ENCODE measurements around the gene ALKBH2. TPM values are rescaled to one million over a fixed set of nuclear protein-coding genes. Genes with fewer than 3 reads are reported as not detected.

ALKBH2 gene
- polyA plus RNA-seq, 4 donors = 4.2 to 17.8 (median 9.9) TPM

DNA sequence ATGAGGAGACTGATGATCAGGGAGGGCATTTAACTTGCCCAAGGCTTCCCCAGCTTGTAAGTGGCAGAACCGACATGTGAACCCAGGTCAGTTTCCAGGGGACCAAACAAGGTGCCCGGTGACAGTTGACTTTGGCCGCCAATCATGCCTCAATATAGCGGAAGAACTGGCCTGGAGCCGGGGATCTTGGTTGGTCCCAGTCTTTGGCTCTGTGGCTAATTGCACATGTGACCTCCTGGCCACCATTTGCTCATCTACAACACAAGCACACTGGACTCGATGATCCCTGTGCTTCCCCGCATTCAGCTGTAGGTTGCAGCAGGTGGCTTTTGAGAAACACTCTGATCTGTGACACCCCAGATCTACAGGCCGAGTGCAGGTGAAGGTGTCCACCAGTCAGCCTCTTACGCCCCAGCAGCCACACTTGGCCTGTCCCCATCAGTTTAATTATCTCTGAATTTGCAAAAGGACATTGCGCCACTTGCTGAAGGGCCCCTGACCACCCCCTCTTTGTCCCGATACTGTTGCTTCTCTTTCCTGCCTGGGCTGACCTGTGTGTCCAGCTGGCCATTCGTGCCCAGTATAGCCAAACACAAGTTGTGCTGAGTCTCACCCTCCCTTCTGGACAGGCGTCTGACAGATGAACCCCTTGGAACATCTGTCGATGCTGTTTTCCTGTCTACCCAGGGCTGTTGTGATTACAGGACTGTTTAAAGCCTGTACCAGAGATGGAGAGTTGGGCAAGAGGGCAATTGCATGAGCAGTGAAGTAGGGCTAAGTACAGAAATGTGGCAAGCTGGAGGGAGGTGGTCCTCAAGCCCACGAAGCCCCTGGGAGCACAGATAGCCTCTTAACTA is 37.3 kb upstream of the ALKBH2 start:
- Histone ChIP-seq H3K36me3 (ENCODE audit: control insufficient read depth in 3 of 3, insufficient read depth in 2 of 3, low read depth in 1 of 3, low read length in 3 of 3) (peaks cover 0 to 5% (median 4%) of the 10 kb centered on the region in 3 donors), H3K9me3 (ENCODE audit: control insufficient read depth in 2 of 2, insufficient read depth in 1 of 2, low read depth in 1 of 2, low read length in 1 of 2) (no peaks in the 10 kb centered on the region), H3K27me3 (ENCODE audit: control insufficient read depth in 3 of 3, insufficient read depth in 3 of 3, low read length in 3 of 3) (no peaks in the 10 kb centered on the region), H3K27ac (ENCODE audit: low read depth in 1 of 3, low read length in 2 of 3) (no peak overlapping the region), H3K4me1 (ENCODE audit: control insufficient read depth in 3 of 3, insufficient read depth in 2 of 3, low read depth in 1 of 3, low read length in 2 of 3) (no peaks in the 10 kb centered on the region), H3K4me3 (ENCODE audit: low read depth in 1 of 3, low read length in 3 of 3) (no peak overlapping the region)
- no peak for FAIRE-seq
- WGBS, 3 donors = 82 to 93% (median 86%) methylated on average over 15 of the region's 15 CpGs
- DNase-seq = no peak

DNA sequence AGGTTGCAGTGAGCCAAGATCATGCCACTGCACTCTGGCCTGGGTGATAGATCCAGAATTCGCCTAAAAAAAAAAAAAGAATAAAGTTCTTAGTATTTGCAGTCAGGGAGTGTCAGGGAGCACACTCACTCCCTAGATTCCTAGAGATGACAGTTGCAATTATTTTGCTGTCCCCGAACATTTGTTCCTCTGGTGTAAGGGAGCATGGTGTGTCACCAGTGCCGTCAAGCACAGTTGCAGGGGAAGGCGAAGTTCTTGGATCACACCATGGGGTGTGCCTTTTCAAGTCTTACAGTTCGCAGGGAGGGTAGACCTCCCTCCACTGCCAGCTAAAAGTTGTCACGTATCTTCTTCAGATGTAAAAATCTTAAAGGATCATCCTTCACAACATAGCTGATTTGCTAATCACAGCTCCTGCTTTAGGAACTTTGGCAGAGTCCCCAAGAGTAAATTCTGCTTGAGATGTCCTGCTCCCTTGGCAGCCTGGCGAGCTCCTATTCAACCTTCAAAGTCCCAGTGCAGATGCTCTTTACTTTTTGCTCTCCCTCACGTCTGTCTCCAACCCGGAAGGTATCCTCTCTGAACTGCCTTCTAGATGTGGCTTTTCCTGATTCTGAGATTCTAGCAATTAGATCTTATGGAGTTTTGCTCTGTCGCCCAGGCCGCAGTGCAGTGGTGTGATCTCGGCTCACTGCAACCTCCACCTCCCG is 34.4 kb upstream of the ALKBH2 start:
- no peak overlapping the region for H3K27ac ChIP-seq (ENCODE audit: low read depth in 1 of 3, low read length in 2 of 3)
- no peak overlapping the region for H3K4me3 ChIP-seq (ENCODE audit: low read depth in 1 of 3, low read length in 3 of 3)
- H3K4me1 ChIP-seq (ENCODE audit: control insufficient read depth in 3 of 3, insufficient read depth in 2 of 3, low read depth in 1 of 3, low read length in 2 of 3) = no peaks in the 10 kb centered on the region
- H3K36me3 ChIP-seq (ENCODE audit: control insufficient read depth in 3 of 3, insufficient read depth in 2 of 3, low read depth in 1 of 3, low read length in 3 of 3) = peaks cover 0 to 5% (median 4%) of the 10 kb centered on the region in 3 donors
- DNase-seq = no peak
- no peak for FAIRE-seq
- H3K9me3 ChIP-seq (ENCODE audit: control insufficient read depth in 2 of 2, insufficient read depth in 1 of 2, low read depth in 1 of 2, low read length in 1 of 2) = no peaks in the 10 kb centered on the region
- 92 to 93% (median 93%) methylated on average over 13 of the region's 13 CpGs for WGBS, 3 donors
- no peaks in the 10 kb centered on the region for H3K27me3 ChIP-seq (ENCODE audit: control insufficient read depth in 3 of 3, insufficient read depth in 3 of 3, low read length in 3 of 3)

DNA sequence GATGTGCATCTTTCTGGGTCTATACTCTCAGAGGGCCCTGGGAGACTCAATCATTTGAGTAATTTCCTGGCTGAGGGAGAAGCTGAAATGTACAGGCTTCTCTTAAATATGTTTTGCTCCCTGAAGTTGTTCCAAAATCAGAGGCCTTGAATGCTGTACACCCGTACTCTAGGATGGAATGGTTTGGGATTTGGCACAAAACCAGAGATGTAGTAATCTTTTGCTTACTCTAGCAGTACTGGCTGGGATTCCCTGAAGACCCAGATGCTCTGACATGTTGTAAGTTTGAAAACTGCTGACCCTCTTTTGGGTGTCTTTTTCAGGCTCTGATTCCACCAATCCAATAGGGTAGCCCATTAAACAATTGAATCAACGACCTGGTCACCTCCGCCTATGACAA is 33.5 kb upstream of the ALKBH2 start:
- Histone ChIP-seq H3K4me3 (ENCODE audit: low read depth in 1 of 3, low read length in 3 of 3) (no peak overlapping the region), H3K36me3 (ENCODE audit: control insufficient read depth in 3 of 3, insufficient read depth in 2 of 3, low read depth in 1 of 3, low read length in 3 of 3) (peaks cover 0 to 4% (median 4%) of the 10 kb centered on the region in 3 donors), H3K9me3 (ENCODE audit: control insufficient read depth in 2 of 2, insufficient read depth in 1 of 2, low read depth in 1 of 2, low read length in 1 of 2) (no peaks in the 10 kb centered on the region), H3K27ac (ENCODE audit: low read depth in 1 of 3, low read length in 2 of 3) (no peak overlapping the region), H3K4me1 (ENCODE audit: control insufficient read depth in 3 of 3, insufficient read depth in 2 of 3, low read depth in 1 of 3, low read length in 2 of 3) (no peaks in the 10 kb centered on the region), H3K27me3 (ENCODE audit: control insufficient read depth in 3 of 3, insufficient read depth in 3 of 3, low read length in 3 of 3) (no peaks in the 10 kb centered on the region)
- 70 to 86% (median 84%) methylated on average over 3 of the region's 3 CpGs for WGBS, 3 donors
- DNase-seq (no peak), FAIRE-seq (no peak)

DNA sequence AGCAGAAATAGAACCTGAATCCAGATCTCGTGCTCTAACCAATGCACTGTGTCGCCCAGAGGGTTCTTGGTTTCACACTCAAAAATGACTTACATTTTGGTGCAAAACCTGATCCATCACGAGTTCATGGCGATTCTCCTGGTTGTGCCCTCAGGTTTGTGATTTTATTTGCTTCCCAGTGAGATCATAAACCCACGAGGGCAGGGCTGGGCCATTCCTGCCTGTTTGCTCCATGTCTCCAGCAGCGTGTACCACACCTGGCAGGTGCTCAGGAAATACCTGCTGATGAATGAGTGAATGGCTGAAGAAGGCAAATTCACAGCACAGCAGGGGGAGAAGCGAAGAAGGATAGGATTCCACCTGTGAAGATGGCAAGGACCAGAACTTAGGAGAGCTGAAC is 32.5 kb upstream of the ALKBH2 start:
- 48 to 70% (median 61%) methylated on average over 7 of the region's 7 CpGs for WGBS, 3 donors
- Histone ChIP-seq H3K36me3 (ENCODE audit: control insufficient read depth in 3 of 3, insufficient read depth in 2 of 3, low read depth in 1 of 3, low read length in 3 of 3) (peaks cover 0 to 5% (median 4%) of the 10 kb centered on the region in 3 donors), H3K4me1 (ENCODE audit: control insufficient read depth in 3 of 3, insufficient read depth in 2 of 3, low read depth in 1 of 3, low read length in 2 of 3) (no peaks in the 10 kb centered on the region), H3K27ac (ENCODE audit: low read depth in 1 of 3, low read length in 2 of 3) (no peak overlapping the region), H3K9me3 (ENCODE audit: control insufficient read depth in 2 of 2, insufficient read depth in 1 of 2, low read depth in 1 of 2, low read length in 1 of 2) (no peaks in the 10 kb centered on the region), H3K4me3 (ENCODE audit: low read depth in 1 of 3, low read length in 3 of 3) (no peak overlapping the region), H3K27me3 (ENCODE audit: control insufficient read depth in 3 of 3, insufficient read depth in 3 of 3, low read length in 3 of 3) (no peaks in the 10 kb centered on the region)
- DNase-seq = no peak
- FAIRE-seq = no peak

DNA sequence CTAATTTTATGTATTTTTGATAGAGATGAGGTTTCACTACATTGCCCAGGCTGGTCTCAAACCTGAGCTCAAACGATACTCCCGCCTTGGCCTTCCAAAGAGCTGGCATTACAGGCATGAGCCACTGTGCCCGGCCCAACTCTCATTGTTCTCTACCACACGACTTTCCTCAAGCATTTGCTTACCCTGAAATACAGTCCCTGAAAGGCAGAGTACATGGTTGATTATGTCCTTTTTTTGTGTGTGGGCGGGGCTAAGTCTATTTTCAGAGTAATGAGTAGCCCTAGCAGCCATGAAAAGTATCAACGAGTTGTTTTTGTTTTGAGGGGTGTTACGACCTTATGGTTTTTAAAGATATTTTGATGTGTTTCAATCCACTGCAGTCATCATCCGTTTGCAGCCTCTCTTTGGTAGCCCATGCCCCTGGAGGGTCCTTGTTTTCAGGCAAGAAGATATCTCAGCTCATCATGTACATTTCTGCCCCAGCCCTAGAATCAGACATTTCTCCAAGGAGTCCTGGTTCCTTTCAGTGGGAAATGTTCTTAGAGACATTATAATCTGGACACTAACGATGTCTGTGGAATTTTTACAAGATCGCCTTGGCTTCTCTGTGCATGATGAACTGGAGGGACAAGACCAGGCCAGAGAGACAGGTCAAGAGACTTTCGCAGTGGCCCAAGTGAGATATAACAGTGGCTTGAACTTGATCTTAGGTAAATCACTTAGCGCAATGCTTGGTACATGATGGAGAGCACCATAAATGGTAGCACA is 31.8 kb upstream of the ALKBH2 start:
- H3K4me1 ChIP-seq (ENCODE audit: control insufficient read depth in 3 of 3, insufficient read depth in 2 of 3, low read depth in 1 of 3, low read length in 2 of 3) = peaks cover 0 to 2% (median under 1%) of the 10 kb centered on the region in 3 donors
- H3K27me3 ChIP-seq (ENCODE audit: control insufficient read depth in 3 of 3, insufficient read depth in 3 of 3, low read length in 3 of 3) = no peaks in the 10 kb centered on the region
- no peak overlapping the region for H3K4me3 ChIP-seq (ENCODE audit: low read depth in 1 of 3, low read length in 3 of 3)
- WGBS, 3 donors = 84 to 85% (median 84%) methylated on average over 12 of the region's 12 CpGs
- no peak for DNase-seq
- FAIRE-seq = no peak
- peaks cover 0 to 5% (median 4%) of the 10 kb centered on the region in 3 donors for H3K36me3 ChIP-seq (ENCODE audit: control insufficient read depth in 3 of 3, insufficient read depth in 2 of 3, low read depth in 1 of 3, low read length in 3 of 3)
- no peaks in the 10 kb centered on the region for H3K9me3 ChIP-seq (ENCODE audit: control insufficient read depth in 2 of 2, insufficient read depth in 1 of 2, low read depth in 1 of 2, low read length in 1 of 2)
- H3K27ac ChIP-seq (ENCODE audit: low read depth in 1 of 3, low read length in 2 of 3) = no peak overlapping the region

DNA sequence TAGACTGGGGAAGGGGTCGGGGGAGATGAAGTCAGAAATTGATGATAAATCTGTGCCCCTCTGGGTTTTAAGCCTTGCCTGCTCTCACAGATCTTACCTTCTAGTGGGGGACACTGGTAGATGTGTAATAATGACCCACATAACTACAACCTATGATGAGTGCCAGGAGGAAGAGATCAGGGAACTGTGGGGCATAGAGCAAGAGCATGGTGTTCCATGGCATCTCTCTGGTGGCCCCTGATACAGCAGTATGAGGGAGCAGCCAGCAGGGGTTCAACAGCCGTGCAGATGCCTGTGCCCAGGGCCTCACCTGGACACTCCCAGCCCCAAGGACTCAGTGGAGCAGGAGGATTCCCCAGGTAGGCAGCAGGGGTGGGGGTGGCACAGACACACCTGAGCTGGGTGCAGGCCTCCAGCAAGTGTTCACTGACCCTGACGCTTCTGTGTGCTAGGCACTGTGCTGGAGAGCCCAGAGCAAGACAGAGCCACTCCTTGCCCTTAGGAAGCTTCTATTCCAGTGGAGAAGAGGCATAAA is 28.1 kb upstream of the ALKBH2 start:
- H3K9me3 ChIP-seq (ENCODE audit: control insufficient read depth in 2 of 2, insufficient read depth in 1 of 2, low read depth in 1 of 2, low read length in 1 of 2) = no peaks in the 10 kb centered on the region
- H3K27me3 ChIP-seq (ENCODE audit: control insufficient read depth in 3 of 3, insufficient read depth in 3 of 3, low read length in 3 of 3) = no peaks in the 10 kb centered on the region
- 90 to 96% (median 92%) methylated on average over 3 of the region's 3 CpGs for WGBS, 3 donors
- FAIRE-seq (no peak), DNase-seq (no peak)
- H3K4me1 ChIP-seq (ENCODE audit: control insufficient read depth in 3 of 3, insufficient read depth in 2 of 3, low read depth in 1 of 3, low read length in 2 of 3) = peaks cover 2 to 22% (median 2%) of the 10 kb centered on the region in 3 donors
- H3K4me3 ChIP-seq (ENCODE audit: low read depth in 1 of 3, low read length in 3 of 3) = no peak overlapping the region
- peaks cover 0 to 5% (median 4%) of the 10 kb centered on the region in 3 donors for H3K36me3 ChIP-seq (ENCODE audit: control insufficient read depth in 3 of 3, insufficient read depth in 2 of 3, low read depth in 1 of 3, low read length in 3 of 3)
- no peak overlapping the region for H3K27ac ChIP-seq (ENCODE audit: low read depth in 1 of 3, low read length in 2 of 3)

DNA sequence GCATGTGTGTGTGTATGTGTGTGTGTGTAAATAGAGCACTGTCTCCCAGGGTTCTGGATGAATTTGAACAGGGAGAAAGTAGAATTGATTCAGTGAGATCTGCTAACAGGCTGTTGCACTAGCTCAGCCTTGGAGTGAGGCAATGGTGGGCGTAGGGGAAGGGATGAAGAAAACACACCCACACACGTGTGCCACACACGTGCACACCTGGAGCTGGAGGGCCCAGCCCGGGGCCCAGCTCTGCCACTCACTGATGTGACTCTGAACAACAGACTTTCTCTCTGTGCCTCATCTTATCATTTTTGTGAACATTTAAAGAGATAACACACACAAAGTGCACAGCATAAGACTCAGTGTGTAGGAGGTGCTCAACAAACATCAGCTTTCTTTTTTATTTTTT is 27.3 kb upstream of the ALKBH2 start:
- Histone ChIP-seq H3K36me3 (ENCODE audit: control insufficient read depth in 3 of 3, insufficient read depth in 2 of 3, low read depth in 1 of 3, low read length in 3 of 3) (peaks cover 0 to 2% (median 0%) of the 10 kb centered on the region in 3 donors), H3K4me3 (ENCODE audit: low read depth in 1 of 3, low read length in 3 of 3) (no peak overlapping the region), H3K4me1 (ENCODE audit: control insufficient read depth in 3 of 3, insufficient read depth in 2 of 3, low read depth in 1 of 3, low read length in 2 of 3) (peaks cover 2 to 31% (median 4%) of the 10 kb centered on the region in 3 donors), H3K9me3 (ENCODE audit: control insufficient read depth in 2 of 2, insufficient read depth in 1 of 2, low read depth in 1 of 2, low read length in 1 of 2) (no peaks in the 10 kb centered on the region), H3K27me3 (ENCODE audit: control insufficient read depth in 3 of 3, insufficient read depth in 3 of 3, low read length in 3 of 3) (no peaks in the 10 kb centered on the region), H3K27ac (ENCODE audit: low read depth in 1 of 3, low read length in 2 of 3) (no peak overlapping the region)
- FAIRE-seq = no peak
- 47 to 80% (median 55%) methylated on average over 4 of the region's 4 CpGs for WGBS, 3 donors
- no peak for DNase-seq

DNA sequence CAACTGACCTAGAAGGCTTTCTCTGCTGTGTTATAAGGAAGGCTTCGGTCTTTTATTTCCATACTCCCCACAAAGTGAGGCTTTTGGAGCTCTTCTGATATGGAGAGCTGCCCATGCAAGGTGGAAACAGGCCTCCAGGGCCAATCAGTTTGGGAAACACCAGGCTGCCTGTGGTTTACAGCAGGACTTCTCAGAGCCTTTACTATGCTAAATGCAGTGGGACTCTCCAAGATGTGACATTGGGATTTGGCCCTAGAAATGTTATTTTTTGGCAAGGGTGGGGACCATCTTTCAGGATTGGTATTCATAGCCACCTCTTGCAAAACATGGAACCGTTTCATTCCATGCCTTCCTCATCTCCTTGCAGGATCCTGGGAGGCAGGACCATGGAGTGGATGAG is 26.8 kb upstream of the ALKBH2 start:
- peaks cover 2 to 36% (median 8%) of the 10 kb centered on the region in 3 donors for H3K4me1 ChIP-seq (ENCODE audit: control insufficient read depth in 3 of 3, insufficient read depth in 2 of 3, low read depth in 1 of 3, low read length in 2 of 3)
- WGBS, 3 donors = 40 to 72% (median 56%) methylated on average over 2 of the region's 2 CpGs
- FAIRE-seq (no peak), DNase-seq (no peak)
- H3K27me3 ChIP-seq (ENCODE audit: control insufficient read depth in 3 of 3, insufficient read depth in 3 of 3, low read length in 3 of 3) = no peaks in the 10 kb centered on the region
- no peaks in the 10 kb centered on the region for H3K9me3 ChIP-seq (ENCODE audit: control insufficient read depth in 2 of 2, insufficient read depth in 1 of 2, low read depth in 1 of 2, low read length in 1 of 2)
- H3K36me3 ChIP-seq (ENCODE audit: control insufficient read depth in 3 of 3, insufficient read depth in 2 of 3, low read depth in 1 of 3, low read length in 3 of 3) = peaks cover 0 to 2% (median 0%) of the 10 kb centered on the region in 3 donors
- no peak overlapping the region for H3K4me3 ChIP-seq (ENCODE audit: low read depth in 1 of 3, low read length in 3 of 3)
- no peak overlapping the region for H3K27ac ChIP-seq (ENCODE audit: low read depth in 1 of 3, low read length in 2 of 3)

Data from small intestine (tissue), 7 donors.